OCI-LY1 (cell line): Measurements from ENCODE around the gene RERE.

Experiments
- H2AFZ ChIP-seq: fragments of 200-600 bp; sonication (generic), shearing (Covaris generic); 2 replicates; pipeline ENCODE4 v1.6.0; 2014; ENCODE audit warnings: antibody characterized with exemption, mild to moderate bottlenecking, low read length
- H3F3A ChIP-seq: fragments of 200-600 bp; sonication (generic), shearing (Covaris generic); 2 replicates; pipeline ENCODE4 v1.6.0; 2014; ENCODE audit warnings: mild to moderate bottlenecking, antibody characterized with exemption, low read length, moderate library complexity; ENCODE audit not compliant: insufficient read depth
- H3K27ac ChIP-seq: fragments of 200-600 bp; sonication (generic); 2 replicates; pipeline ENCODE4 v1.5.1; 2014; ENCODE audit warnings: low read length, mixed run types, mild to moderate bottlenecking, low read depth; ENCODE audit not compliant: poor library complexity, severe bottlenecking
- H3K27me3 ChIP-seq: fragments of 200-600 bp; sonication (generic); 2 replicates; pipeline ENCODE4 v1.6.0; 2014; ENCODE audit warnings: antibody characterized with exemption, mild to moderate bottlenecking, low read length, moderate library complexity; ENCODE audit not compliant: insufficient read depth
- H3K36me3 ChIP-seq: fragments of 200-600 bp; sonication (generic); 2 replicates; pipeline ENCODE4 v1.6.1; 2014; ENCODE audit warnings: mild to moderate bottlenecking, antibody characterized with exemption, low read length, moderate library complexity, mixed read lengths; ENCODE audit not compliant: insufficient read depth
- H3K4me1 ChIP-seq: fragments of 200-600 bp; sonication (generic); 2 replicates; pipeline ENCODE4 v1.5.1; 2014; ENCODE audit warnings: mild to moderate bottlenecking, low read length, moderate library complexity; ENCODE audit not compliant: insufficient read depth, severe bottlenecking
- H3K4me2 ChIP-seq: fragments of 200-600 bp; sonication (generic), shearing (Covaris generic); 2 replicates; pipeline ENCODE4 v1.6.1; 2014; ENCODE audit warnings: low read length
- H3K4me3 ChIP-seq: fragments of 200-600 bp; sonication (generic); 2 replicates; pipeline ENCODE4 v1.5.1; 2014; ENCODE audit warnings: low read length, low read depth, mild to moderate bottlenecking, mixed read lengths; ENCODE audit not compliant: poor library complexity, severe bottlenecking
- H3K79me2 ChIP-seq: fragments of 200-600 bp; shearing (Covaris generic); 2 replicates; pipeline ENCODE4 v1.6.1; 2016; ENCODE audit warnings: mixed run types, low read length, mixed read lengths; ENCODE audit not compliant: insufficient read depth
- H3K9ac ChIP-seq: fragments of 200-600 bp; sonication (generic), shearing (Covaris generic); 2 replicates; pipeline ENCODE4 v1.6.1; 2014; ENCODE audit warnings: mild to moderate bottlenecking, low read length, mixed read lengths
- H3K9me2 ChIP-seq: fragments of 200-600 bp; sonication (generic), shearing (Covaris generic); 2 replicates; pipeline ENCODE4 v1.6.1; 2014; ENCODE audit warnings: low read depth, mild to moderate bottlenecking, low read length, mixed read lengths
- H3K9me3 ChIP-seq: fragments of 200-600 bp; shearing (Covaris generic); 2 replicates; pipeline ENCODE4 v1.6.1; 2014; ENCODE audit warnings: low read length, mixed read lengths
- H4K20me1 ChIP-seq: fragments of 200-600 bp; sonication (generic), shearing (Covaris generic); 2 replicates; pipeline ENCODE4 v1.6.0; 2016; ENCODE audit warnings: mild to moderate bottlenecking, low read length; ENCODE audit not compliant: insufficient read depth
- CTCF ChIP-seq: fragments of 200-600 bp; sonication (generic), shearing (Covaris generic); IDR thresholded peaks from 2 replicates; pipeline ENCODE4 v1.5.1; 2017; ENCODE audit warnings: mild to moderate bottlenecking, antibody characterized with exemption, low read length, moderate library complexity, mixed read lengths
- EZH2 ChIP-seq: fragments of 200-600 bp; sonication (generic), shearing (Covaris generic); IDR thresholded peaks from 2 replicates; pipeline ENCODE4 v1.8.0; 2017; ENCODE audit warnings: borderline replicate concordance, mixed run types, mild to moderate bottlenecking, antibody characterized with exemption, low read length, moderate library complexity, mixed read lengths

The RERE gene

DNA sequence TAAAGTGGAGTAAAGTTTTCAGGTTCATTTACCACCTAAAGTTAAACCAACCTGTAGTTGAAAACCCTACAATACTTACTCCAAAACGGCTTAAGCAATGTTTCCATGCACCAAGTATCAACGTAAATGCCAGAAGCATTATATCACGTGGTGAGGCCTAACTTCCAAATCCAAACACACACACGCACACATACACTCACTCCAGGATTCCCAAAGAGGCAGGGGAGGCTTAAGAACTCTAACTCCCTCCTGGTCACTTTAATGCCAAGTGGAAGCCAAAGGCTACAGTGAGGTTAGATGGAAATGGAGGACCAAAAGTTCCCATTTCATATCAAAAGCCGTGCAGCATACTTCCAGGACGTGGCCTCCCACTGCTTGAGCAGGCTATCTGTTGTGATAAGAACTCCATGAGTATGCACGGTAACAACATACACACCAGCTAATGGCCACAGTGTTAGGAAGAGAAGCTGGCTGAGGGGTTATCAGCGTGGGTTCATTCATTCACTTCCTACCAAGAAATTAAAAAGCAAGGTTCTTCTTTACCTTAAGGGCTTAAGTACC lies 275.4 kb downstream of the RERE start:
- no peaks in the 10 kb centered on the region for H3K79me2 ChIP-seq
- H4K20me1 ChIP-seq: no peaks in the 10 kb centered on the region
- no peak for TF ChIP-seq EZH2
- TF ChIP-seq CTCF: no peak
- H3K4me2 ChIP-seq: no peak overlapping the region
- no peak overlapping the region for H3K9ac ChIP-seq
- no peak overlapping the region for H2AFZ ChIP-seq
- no peak overlapping the region for H3K4me3 ChIP-seq
- peaks cover 14% of the 10 kb centered on the region for H3K4me1 ChIP-seq
- H3K36me3 ChIP-seq: peaks cover 6% of the 10 kb centered on the region; the same call in 1 of the 2 replicates
- H3K9me2 ChIP-seq: no peaks in the 10 kb centered on the region
- no peak overlapping the region for H3K27ac ChIP-seq
- peaks cover 8% of the 10 kb centered on the region; the same call in 1 of the 2 replicates for H3K9me3 ChIP-seq
- no peaks in the 10 kb centered on the region for H3F3A ChIP-seq
- no peaks in the 10 kb centered on the region for H3K27me3 ChIP-seq

- Histone ChIP-seq H3K79me2 (no peaks in the 10 kb centered on the region), H3K4me3 (no peak overlapping the region), H3K36me3 (peaks cover 6% of the 10 kb centered on the region; the same call in 1 of the 2 replicates), H3K9me2 (no peaks in the 10 kb centered on the region), H3K4me1 (peaks cover 14% of the 10 kb centered on the region), H3F3A (no peaks in the 10 kb centered on the region), H4K20me1 (no peaks in the 10 kb centered on the region), H3K9me3 (peaks cover 8% of the 10 kb centered on the region; the same call in 1 of the 2 replicates), H2AFZ (no peak overlapping the region), H3K27me3 (no peaks in the 10 kb centered on the region), H3K9ac (no peak overlapping the region), H3K27ac (no peak overlapping the region), H3K4me2 (no peak overlapping the region)
- TF ChIP-seq CTCF: no peak
- TF ChIP-seq EZH2: no peak
Measured at GRCh38 chr1:8540971-8541370, 276.5 kb downstream of the RERE start.

GRCh38 chr1:8540261-8540941 lies 277.0 kb downstream of the RERE start:
- TF ChIP-seq EZH2 (no peak), CTCF (no peak)
- no peak overlapping the region for H3K27ac ChIP-seq
- H2AFZ ChIP-seq: no peak overlapping the region
- peaks cover 14% of the 10 kb centered on the region for H3K4me1 ChIP-seq
- peaks cover 6% of the 10 kb centered on the region; the same call in 1 of the 2 replicates for H3K36me3 ChIP-seq
- no peaks in the 10 kb centered on the region for H4K20me1 ChIP-seq
- peaks cover 8% of the 10 kb centered on the region; the same call in 1 of the 2 replicates for H3K9me3 ChIP-seq
- no peaks in the 10 kb centered on the region for H3K9me2 ChIP-seq
- no peaks in the 10 kb centered on the region for H3K79me2 ChIP-seq
- no peaks in the 10 kb centered on the region for H3F3A ChIP-seq
- no peaks in the 10 kb centered on the region for H3K27me3 ChIP-seq
- no peak overlapping the region for H3K9ac ChIP-seq
- no peak overlapping the region for H3K4me3 ChIP-seq
- H3K4me2 ChIP-seq: no peak overlapping the region
